GDM1 (cell line): ENCODE measurements around the gene PDGFD.

Source experiments
- DNase-seq: peaks from one replicate; lab custom pipeline; 2025; lab: John Stamatoyannopoulos, UW

Gene PDGFD

DNA sequence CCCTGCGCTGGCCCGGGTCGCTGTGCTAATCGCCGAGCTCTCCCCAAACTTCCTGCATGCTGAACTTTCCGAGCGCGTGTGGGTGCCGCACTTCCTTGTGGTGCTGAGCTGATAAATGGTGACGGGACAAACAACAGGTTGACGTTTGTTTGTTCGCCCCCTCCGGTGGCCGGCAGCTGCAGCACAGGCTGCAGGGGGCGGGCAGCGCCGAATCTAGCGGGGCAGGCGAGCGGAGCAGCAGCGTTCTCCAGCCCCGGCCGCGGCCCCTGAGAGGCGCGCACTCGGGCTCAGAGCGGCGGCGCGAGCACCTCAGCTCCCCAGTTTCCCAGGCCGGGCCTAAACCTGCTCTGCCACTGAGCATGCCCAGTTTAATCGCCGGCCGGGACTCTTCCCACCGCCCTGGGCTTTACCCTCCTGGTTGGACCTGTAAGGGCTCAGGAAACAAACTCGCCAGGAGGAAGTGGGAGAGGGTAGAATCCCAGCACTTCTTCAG, at the start of gene PDGFD:
Gene PDGFD (minus strand): TSS at position 120 of the 493 bp plus-strand sequence.
- no peak for DNase-seq

DNA sequence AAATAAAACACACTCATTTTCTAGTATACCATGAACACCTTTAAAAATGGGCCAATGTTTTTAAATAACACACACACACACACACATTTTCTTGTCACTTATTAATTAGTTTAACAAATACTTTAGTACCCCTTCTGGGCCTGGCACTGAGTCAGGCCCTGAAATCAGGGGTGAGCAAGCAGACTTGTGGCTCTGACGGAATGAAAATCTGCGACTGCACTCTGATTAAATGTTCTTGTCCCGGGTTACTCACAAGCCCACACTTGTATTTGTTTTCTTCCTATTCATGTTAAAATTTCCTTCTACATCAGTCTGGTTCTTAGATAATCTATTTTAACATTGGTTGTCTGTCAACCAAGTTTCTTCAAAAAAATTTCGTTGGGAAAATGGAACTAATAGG, 43.0 kb upstream of the PDGFD start:
- no peak for DNase-seq

DNA sequence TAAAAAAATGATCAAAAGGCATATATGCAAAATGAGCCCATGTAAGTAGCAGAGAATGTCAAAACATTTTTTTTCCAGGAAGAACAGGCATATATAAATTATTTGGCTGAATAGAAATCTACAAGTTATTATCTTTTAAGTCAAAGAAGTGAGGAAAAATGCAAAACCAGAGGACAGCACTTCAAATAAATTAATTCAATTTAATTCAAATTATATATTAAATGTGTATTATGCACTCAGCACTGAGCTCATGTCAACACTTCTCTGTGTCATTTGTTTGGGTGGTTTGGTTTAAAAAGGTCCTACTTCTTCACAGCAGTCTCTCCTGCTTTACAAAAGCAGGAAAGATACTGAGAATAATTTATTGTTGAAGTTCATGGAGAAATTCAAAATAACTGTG, 41.9 kb upstream of the PDGFD start:
- DNase-seq, result no peak

DNA sequence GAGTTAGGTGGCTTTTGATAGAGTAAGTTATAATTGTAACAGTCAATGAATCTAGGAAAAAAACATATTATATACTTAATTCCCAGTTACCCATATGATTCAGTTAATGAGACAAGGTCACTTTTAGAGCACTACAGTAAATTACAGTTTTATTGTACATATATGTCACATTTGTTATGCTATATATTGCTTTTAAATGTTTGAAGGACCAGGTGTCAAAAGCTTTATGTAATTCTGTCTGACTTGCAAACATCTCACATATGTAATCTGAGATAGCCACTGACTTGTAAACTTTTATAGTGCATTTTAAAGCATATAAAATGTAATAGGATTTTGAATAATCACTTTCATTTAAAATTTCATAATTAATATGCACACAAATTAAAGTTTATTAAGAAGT, 36.7 kb upstream of the PDGFD start:
- no peak for DNase-seq

DNA sequence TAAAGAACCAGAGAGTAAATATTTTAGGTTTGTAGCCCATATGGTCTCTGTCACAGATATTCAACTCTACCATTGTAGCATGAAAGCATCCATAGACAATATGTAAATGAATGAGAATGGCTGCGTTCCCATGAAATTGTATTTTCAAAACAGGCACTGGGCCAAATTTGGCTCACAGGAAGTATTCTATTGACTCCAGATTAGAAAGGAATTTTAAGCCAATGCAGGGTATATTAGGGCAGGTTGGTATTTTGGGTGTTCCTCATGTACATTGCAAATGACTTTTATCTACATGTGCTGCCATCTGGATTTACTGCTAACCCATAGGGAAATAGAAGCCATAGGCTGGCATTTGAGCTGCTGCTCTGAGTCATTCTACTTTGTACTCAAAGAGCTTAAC, 35.1 kb upstream of the PDGFD start:
- DNase-seq, result no peak

DNA sequence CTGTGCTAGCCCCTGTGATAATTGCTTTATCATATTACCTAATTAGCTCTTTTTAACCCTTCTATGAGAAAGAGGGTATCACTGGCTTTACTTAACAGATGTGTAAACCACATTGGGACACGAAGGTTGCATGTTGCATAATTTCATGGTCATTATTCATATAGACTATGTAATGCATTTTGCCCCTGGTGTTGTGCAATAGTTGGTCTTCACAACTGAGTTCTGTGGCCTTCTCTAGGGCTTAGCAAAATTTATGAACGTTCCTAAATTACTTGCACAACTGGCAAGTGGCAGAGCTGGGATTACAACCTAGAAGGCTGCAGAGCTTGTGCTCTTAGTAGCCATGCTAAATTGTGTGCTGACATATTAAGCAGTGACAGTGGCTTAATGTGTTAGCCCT, 34.6 kb upstream of the PDGFD start:
- no peak for DNase-seq

DNA sequence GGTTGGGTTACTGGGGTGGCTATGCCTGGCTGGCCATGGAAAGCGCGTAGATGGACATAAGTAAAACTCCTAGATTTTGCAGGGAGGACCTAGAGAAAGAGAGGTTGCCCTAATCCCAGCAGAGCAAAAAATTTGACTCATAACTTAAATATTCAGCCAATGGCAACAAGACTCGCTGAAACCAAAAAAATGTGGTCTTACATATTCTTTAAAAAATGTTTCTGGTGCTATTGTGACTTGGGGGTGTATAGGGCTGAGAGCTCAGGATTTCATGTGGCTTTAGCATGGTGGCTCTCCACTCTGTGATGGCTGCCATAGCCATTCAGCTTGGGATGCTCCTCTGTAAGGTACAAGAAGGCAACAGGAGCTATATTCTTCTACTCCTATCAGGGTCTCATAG, 27.2 kb upstream of the PDGFD start:
- no peak for DNase-seq

DNA sequence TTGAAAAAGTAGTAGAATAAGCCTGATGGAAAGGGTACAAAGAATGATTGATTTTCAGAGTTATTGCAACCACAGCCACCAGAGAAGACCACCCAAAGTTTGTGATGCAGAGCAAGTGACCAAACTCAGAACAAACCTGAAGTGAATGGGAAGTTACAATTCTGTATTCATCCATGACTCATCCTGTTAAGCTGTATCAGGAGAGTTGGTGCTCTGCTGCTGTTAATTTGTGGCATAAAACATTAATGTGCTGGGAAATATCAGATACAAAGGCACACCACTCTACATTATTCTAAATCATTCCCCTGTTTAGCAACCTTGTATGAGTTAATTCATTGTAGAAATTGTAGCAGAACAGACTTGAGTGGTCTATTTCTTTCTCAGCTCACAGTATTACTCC, 19.6 kb upstream of the PDGFD start:
- DNase-seq, result no peak

DNA sequence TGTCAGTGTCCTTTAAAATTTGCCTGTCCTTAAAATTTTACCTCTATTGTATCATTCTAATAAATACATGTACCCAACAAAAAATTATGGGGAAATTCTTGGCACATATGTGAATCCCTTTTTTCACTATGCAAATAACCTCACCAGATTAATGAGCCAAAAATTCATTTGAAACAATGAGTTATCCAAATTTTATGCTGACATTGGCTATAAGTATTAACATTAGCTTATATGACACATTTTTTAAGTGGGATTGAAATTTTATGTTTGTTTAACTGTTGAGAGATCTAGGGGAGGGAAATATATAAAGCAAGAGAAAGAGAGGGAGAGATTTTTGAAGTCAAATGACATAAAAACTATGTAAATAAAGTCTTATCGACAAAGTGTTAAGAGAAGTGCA, 11.8 kb upstream of the PDGFD start:
- DNase-seq, result no peak

DNA sequence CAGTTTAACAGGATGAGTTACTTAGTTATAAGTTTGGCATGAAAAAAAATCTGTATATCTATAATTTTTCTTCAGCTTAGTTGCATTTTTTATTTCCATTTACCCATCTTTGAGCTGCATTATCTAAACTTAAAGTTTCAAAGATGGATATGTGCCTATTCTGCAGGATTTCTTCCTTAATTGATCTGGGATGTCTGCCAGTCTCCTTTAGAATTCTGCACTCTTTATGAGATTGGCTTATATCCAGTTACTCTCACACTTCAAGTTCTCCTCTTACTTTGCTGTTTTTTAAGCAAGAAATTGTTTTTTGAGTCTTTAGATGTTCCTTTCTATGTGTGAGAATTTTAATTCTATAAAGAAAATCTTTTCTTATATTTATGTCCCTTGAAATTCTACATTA, 5.1 kb upstream of the PDGFD start:
- no peak for DNase-seq

DNA sequence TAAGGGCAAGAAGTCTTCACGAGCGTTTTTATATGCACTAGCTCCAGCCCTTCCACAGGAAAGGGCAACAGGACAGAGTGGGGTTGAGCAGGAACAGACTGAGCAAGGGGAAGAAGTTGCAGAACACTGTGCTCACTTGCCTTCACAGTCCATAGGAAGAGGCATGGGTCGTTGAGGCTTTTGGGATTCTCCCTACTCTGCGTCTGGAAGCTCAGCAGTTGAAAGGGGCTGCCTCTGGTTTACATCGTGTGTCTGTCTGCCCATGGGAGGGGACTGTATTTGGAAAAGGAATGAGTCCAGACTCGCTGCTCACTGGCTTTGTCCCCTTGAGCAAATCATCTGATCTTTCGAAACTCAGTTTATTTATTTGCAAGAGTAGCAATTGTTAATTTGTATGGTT, 1.1 kb upstream of the PDGFD start:
- DNase-seq, result no peak

DNA sequence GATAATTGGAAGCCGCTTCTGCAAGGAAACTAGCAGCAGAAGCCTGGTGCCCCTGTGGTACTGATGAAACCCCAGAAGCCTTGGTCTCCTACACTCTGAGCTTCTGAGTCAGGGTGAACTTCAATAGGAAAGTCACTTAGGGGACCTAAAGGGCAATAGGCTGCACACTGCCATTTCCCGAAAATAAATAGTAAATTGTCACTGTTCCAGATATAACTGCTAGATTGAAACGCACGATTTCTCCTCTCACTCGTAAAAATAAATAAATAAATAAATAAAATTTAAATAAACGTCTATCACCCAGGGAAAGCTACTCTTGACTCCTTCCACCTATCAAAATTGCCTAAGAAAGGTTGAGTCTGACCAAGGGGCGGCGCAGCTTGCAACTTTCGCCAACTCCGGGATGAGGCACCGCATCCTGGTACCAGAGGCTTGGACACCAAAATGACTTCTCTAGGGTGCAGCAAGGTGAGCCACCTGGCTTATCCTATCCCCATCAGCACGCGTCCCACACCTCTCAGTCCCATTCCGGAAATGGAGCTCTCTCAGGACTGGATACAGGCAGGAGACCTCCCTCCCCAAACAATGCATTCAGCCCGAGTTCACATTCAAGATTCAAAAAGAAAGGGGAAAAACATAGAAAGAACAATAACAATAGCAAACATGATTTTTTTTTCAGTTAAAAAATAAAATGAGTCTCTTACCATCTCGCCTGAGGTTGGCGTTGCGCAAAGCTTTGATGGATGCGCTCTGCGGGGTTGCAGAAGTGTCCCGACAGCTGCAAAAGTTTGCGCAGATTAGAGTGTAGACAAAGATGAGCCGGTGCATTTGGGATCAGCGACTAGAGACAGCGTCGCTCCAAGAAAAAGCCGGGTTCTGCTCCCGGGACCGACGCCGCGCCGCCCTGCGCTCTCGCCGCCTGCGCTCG, 583 bp downstream of the PDGFD start:
- DNase-seq, result no peak

DNA sequence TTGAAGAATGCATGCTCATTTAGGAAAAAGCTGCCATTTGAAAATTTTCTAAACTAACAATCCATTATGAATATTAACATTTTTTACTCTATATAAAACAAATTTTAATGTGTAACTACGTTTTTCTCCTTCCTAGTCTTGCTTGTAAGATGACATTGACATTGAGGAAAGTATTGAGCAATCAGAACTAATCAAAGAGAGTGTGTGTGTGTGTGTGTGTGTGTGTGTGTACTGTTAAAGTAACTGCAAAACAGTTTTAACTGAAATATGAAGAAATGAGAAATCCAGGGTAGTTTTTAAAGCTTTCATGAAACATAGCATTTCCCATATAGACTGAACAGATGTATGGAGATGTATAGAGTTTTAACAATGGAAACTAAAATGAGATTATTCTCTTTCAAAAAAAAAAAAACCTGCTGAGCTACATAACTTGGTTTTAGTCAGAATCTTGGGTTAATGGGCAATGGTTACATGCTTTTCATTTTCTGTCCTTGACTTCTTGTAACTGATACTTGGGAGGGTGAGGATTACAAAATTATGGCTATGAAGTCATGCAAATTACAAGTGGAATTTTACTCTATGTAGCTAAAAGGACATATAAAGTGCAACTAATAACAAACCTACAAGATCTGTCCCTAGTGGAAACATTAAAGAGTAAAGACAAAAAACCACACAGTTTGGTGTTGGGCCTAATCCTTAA, 2.0 kb downstream of the PDGFD start:
- DNase-seq, result no peak

DNA sequence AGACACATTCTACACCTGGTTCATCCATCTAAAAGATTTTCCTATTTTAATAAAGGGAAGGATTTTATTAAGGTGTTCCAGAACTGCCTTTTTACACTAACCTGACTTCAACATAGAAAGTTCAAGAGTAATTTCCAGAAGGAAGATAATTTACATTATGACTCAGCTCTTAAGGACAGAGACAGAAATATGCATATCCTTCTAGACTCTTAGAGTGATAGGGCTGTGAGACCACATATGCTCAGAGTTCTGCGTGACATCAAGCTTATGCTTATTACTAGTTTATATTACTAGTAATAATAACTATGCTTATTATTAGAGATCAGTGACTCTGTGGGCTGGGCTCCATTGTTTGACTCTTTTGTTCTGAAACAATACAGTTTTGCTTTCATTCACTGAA, 4.6 kb downstream of the PDGFD start:
- DNase-seq, result no peak

DNA sequence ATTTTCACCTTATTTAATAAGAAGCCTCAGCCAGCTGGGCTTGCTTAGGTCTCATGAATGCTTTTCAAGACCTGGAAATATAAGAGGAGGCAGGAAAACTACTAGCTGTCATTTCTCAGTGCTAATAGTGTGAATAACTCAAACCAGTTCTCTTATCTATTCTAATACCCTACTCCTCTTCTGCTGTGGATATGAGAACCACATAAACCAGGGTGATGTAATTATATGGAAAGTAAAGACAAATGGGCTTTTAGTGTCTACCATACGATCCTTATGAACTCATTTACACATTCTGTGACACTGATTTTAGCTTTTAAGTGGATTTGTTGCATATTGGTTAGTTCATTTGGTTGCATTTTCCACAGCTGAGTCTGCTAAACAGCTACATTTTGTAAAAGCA, 8.6 kb downstream of the PDGFD start:
- DNase-seq, result no peak

DNA sequence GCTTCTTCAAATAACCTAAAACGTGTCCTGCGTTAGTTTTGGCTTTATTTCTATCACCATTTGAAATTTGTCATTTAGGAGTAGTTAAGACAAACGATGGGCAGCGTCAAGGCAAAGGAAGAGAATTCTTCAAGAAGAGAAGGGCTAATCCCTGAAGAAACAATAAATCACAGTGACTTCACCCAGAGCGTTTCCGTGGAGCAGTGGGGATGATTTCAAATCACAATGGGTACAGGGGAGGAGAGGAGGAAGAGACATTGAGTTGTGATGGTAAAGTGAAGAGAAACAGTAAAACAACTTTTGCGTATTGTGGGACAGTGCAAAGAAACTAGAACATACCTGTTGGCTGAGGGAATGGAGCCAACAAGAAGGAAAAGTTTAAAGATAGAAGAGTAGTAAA, 9.7 kb downstream of the PDGFD start:
- no peak for DNase-seq

DNA sequence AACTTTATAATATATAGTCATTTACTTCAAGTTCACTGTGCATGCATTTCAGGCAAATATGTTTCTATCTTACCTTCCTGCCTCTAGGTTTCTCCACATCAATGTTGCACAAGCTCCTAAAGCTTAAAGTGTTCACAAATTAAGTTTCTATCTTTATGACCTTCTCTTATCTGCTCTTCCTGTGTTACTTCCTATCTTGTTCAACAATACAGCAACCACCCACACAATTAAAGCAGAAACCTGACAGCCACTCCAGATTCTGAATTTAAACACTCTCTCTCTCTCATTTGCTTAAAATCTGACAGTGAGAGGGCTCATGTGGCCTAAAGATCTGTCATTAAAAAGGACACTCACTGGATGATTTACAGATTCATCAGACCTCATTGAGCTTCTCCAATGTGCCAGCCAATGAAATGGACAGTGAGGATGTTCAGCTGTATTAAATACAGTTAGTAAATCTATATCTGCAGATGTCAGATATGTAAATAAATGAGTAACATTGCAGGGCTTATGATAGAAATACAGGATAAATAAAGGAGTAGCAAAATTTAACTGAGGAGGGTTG, 10.9 kb downstream of the PDGFD start:
- no peak for DNase-seq

DNA sequence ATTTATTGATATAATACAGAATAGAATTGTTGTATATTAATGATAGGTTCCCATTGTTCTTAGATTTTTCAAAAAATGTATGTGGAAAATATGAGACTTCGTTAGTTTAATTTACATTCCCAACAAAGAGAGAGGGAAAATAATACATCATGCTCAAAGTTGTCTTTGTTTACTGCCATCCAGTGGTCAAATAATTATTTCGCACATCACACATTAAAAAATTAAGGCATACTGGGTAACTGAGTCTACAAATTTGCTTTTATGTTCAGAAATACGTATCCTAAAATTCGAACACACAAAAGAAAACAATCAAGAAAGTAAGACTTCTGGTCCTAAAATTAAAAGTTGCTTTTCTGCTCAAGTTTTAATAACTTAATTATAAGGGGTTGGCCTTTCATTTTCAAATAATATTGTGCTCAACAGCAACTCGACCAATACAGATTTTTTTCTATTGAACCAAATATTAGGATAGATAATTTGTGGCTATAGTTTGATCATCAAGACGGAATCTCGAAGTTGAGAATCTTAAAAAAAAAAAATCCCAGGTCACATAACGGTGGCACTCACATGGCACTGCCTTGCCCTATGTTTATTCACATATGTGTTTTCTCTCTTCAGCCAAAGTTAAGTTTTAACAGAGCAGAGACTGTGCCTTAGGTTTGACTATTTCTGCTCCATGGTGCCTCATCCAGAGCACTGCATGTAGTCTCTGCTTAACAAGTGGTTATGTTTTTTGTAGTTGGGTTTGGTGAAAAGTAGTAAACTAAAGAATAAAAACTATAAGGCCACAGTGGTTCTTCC, 12.3 kb downstream of the PDGFD start:
- DNase-seq, result no peak

DNA sequence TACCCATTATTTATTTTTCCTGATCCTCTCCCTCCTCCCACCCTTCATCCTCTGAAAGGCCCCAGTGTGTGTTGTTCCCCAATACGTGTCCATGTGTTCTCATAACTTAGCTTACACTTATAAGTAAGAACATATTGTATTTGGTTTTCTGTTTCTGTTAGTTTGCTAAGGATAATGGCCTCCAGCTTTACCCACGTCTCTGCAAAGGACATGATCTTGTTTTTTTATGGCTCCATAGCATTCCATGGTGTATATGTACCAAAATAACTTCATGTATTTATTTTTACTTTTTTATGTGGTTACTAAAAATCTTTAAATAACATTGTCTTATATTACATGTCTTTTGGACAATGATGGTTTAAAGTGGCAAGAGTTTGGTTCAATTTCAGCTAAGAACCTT, 15.2 kb downstream of the PDGFD start:
- no peak for DNase-seq

DNA sequence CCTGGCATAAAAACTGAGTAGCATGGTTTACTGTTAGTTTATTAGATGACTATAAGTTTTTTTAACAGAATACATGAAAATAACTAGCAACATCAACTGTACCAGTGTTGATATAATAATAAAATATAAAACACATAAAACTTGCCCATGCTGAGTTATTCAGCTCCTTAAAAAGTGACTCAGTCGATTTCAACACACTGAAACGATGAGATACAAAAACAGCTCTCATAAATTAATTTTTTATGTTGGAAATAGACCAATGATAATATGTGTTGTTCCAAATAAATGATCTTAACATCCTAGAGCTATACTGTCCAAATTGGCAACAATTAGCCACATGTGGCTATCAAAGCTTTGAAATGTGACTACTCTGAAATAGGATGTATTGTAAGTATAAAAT, 15.9 kb downstream of the PDGFD start:
- DNase-seq, result no peak

DNA sequence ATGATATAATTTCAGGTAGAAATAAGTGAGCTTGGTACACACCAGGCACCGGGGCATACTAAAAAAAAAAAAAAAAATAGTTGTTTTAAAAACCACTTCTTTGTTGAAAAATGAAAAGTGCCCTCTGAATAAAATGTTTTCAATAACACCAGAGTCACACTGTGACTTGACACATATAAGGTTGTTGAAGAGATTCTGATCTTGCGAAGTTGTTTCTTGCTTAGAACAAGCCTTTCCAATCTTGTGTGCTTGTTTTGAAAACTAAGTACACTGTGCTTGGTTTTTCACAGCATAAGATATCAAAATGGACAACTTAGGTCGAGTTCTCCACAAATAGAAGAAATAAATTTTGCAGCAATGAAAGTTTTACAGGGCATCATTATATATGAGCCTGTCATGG, 17.0 kb downstream of the PDGFD start:
- no peak for DNase-seq

DNA sequence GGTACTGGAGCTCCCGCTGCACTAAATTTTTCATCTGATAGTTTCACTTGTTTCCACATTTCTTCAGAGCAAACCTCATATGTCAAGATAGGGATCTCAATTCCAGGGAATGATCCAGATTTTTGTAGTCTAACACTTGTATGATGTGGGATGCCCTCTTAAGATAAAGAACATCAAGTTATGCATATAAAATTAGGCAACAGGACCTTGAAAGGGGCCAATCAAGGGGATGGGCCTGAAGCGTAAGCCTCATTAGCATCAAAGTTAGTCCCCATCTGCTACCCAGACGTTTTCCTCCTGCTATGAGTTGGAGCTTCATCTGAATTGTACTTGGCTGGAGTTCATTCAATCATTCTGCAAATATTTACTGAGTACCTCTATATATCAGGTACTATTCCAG, 17.5 kb downstream of the PDGFD start:
- DNase-seq, result no peak
